ENCODE results near the gene SNX9. TPM values are rescaled to one million over a fixed set of nuclear protein-coding genes. Genes with fewer than 3 reads are reported as not detected.

Gene SNX9
- total RNA-seq, 1 experiment from 2014 or later: 31.3 TPM

- H3K56ac ChIP-seq (ENCODE audit: insufficient read length, low read depth, low read length): no peak overlapping the region
- Mint-ChIP-seq H3K27me3 (ENCODE audit: low read depth) (peaks cover 7% of the 10 kb centered on the region), H3K36me3 (ENCODE audit: insufficient read depth in 1 of 3, low read depth in 3 of 3) (no peaks in the 10 kb centered on the region; a peak in 1 of 7 replicates), H3K27ac (peak overlapping the region; percentile 49 to 97 (median 78); a peak in 6 of 7 replicates), H3K4me1 (peaks cover 40 to 54% of the 10 kb centered on the region in 2 experiments), H3K9me3 (no peaks in the 10 kb centered on the region), H3K4me3 (no peak overlapping the region; a peak in 1 of 5 replicates)
- H2BK5ac ChIP-seq (ENCODE audit: insufficient read length, low read length): no peak overlapping the region
- H3K9me3 ChIP-seq (ENCODE audit: control insufficient read depth, low read depth, low read length): no peaks in the 10 kb centered on the region
- no peak overlapping the region for H2BK120ac ChIP-seq (ENCODE audit: low read depth, low read length, poor library complexity, severe bottlenecking)
- H3K23me2 ChIP-seq (ENCODE audit: insufficient read length, low read depth, low read length, poor library complexity, severe bottlenecking): peaks cover 11% of the 10 kb centered on the region
- no peak overlapping the region for H2AFZ ChIP-seq (ENCODE audit: low read length)
- H3K4me2 ChIP-seq (ENCODE audit: insufficient read depth, insufficient read length, low read length): no peak overlapping the region
- H4K20me1 ChIP-seq (ENCODE audit: control insufficient read depth, insufficient read depth, insufficient read length): no peaks in the 10 kb centered on the region
- no peak overlapping the region for H3K18ac ChIP-seq (ENCODE audit: insufficient read length, low read depth, low read length)
- no peak overlapping the region for H3K27ac ChIP-seq (ENCODE audit: insufficient read length, low read depth, low read length)
- H2BK20ac ChIP-seq (ENCODE audit: low read depth, low read length, poor library complexity, severe bottlenecking): no peak overlapping the region
- H4K8ac ChIP-seq (replicated peaks; ENCODE audit: insufficient read length, low read depth, low read length): no peak overlapping the region
- H3K27me3 ChIP-seq (ENCODE audit: insufficient read depth, low read length): no peaks in the 10 kb centered on the region; the same call in 1 of the 2 replicates
- H3K4me1 ChIP-seq (ENCODE audit: insufficient read depth, low read length): peaks cover 10% of the 10 kb centered on the region
- no peak overlapping the region for H4K5ac ChIP-seq (ENCODE audit: insufficient read length, low read depth, low read length)
- no peak overlapping the region for H3K4ac ChIP-seq (ENCODE audit: low read depth, low read length)
- TF ChIP-seq CTCF (conservative IDR thresholded peaks at IDR 0.05): no peak
- no peak overlapping the region for H2BK12ac ChIP-seq (ENCODE audit: insufficient read length, low read depth, low read length)
- H4K91ac ChIP-seq (ENCODE audit: insufficient read length, low read depth, low read length): no peak overlapping the region
- H3K14ac ChIP-seq (ENCODE audit: insufficient read depth, low read length): 0 out of 2 replicates have a peak overlapping the region, but pooled peaks have one; percentile 1
- no peaks in the 10 kb centered on the region for H3K79me1 ChIP-seq (ENCODE audit: insufficient read depth, low read depth, low read length, poor library complexity, severe bottlenecking)
- H3T11ph ChIP-seq (ENCODE audit: low read length): no peak overlapping the region
- no peak for DNase-seq
- peaks cover 15% of the 10 kb centered on the region for H3K79me2 ChIP-seq (ENCODE audit: insufficient read depth, low read length)
- H2AK5ac ChIP-seq (ENCODE audit: insufficient read length, low read length): no peak overlapping the region
- H3K9ac ChIP-seq (ENCODE audit: extremely low read depth, insufficient read length, low read length): no peak overlapping the region
- H2BK15ac ChIP-seq (ENCODE audit: low read depth, low read length): no peak overlapping the region
- WGBS (ENCODE audit: extremely low coverage, insufficient read length, low lambda C conversion rate): no CpG with 5 or more reads among the region's 13 CpGs
- no peak overlapping the region for H3K23ac ChIP-seq (ENCODE audit: insufficient read length, low read depth, low read length)
These were observed 162.5 kb downstream of the SNX9 start for GRCh38 chr6:157985378-157986155.

Data from H9 (cell line).